Posterior cingulate gyrus (tissue), 11 donors: Measurements from ENCODE around the gene FZD4.
A peak's percentile ranks its signal among the peaks of the same experiment; 100 is the strongest.
"Not testable (repeated sequence)": the region's sequence is repeated elsewhere in the genome, so short reads cannot be mapped to it uniquely, and the experiment has no call there.

Source experiments
- DNase-seq, 10 donors: peaks; one replicate each; pipeline versions ENCODE4 v3.0.0 to v3.0.0-alpha.2; 2020 to 2021; ENCODE audit warnings: mixed read lengths in 3 of 10
- intact Hi-C: fragments of 100-400 bp; cut with DNase I; formaldehyde crosslinking; loops from one replicate; pipeline ENCODE4 v1.15.1; 2023

Gene FZD4

DNA sequence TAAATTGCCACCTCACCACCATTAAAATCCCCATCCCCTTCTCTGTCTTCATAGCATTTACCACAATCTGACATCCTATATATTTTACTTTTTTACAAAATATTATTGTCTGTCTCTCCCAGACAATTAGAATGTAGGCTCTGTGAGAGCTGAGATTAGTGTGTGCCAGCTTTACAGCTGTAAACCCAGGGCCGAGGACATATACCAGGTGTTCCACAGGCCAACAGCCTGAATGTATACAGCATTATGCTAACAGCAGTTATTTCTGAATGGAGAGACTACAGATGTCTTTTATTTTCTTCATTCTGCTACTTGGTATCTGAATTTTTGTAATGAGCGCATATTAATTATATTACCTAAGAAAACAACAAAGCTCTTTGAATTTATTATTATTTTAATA lies 36.7 kb downstream of the FZD4 start:
- no peak for DNase-seq
- intact Hi-C loops = loop anchor here (2.0 kb wide), 1 partner anchor 462 kb away; no protein-coding TSS in a partner anchor

DNA sequence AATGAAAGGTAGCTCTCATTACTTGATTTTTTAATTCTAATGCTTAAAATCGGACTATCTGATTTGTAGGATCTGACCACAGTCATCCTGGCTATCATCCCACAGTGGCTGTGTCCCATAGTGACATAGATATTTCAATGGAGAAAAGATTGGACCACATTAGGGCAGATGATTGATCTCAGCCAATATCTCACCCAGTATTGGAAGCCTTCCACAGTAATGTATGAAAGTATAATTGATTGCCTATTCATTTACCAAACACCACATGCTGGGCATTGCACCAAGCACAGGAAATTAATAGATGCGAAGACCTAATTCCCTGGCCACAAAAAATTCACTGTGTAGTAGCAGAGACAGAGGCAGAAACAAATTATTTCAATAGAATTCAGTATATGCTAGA lies 37.6 kb downstream of the FZD4 start:
- intact Hi-C loops = no loop called here
- no peak for DNase-seq

DNA sequence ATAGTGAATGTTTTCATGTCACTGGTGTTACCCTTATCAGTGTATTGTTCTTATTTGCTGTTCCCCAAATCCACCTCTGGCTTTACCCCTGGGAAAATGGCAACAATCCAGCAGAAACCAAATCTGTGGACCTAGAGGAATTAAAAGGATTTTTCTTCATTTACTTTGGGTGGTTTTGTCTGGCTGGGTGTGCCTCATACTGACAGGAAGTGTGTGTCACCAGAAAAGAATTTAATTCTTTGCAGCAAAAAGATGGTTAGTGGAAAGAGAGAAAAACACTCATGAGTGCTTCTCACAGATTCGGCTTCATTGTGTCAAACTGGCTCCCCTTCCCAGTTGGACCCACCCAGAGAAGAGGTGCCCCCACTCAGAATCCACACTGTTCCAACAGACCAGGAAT lies 38.9 kb downstream of the FZD4 start:
- intact Hi-C loops = no loop called here
- no peak for DNase-seq

DNA sequence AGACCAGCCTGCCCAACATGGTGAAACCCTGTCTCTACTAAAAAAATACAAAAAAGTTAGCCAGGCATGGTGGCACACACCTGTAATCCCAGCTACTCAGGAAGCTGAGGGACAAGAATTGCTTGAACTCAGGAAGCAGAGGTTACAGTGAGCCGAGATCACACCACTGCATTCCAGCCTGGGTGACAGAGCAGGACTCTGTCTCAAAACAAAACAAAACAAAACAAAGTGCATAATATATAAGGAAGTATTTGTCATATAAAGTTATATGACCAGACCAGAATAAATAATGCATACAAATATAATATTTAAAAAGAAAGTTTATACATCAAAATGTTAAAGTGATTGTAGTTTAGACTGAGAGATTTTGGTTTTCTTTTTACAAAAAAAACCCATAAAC lies 39.3 kb downstream of the FZD4 start:
- intact Hi-C loops, DNase-seq: not testable (repeated sequence)

DNA sequence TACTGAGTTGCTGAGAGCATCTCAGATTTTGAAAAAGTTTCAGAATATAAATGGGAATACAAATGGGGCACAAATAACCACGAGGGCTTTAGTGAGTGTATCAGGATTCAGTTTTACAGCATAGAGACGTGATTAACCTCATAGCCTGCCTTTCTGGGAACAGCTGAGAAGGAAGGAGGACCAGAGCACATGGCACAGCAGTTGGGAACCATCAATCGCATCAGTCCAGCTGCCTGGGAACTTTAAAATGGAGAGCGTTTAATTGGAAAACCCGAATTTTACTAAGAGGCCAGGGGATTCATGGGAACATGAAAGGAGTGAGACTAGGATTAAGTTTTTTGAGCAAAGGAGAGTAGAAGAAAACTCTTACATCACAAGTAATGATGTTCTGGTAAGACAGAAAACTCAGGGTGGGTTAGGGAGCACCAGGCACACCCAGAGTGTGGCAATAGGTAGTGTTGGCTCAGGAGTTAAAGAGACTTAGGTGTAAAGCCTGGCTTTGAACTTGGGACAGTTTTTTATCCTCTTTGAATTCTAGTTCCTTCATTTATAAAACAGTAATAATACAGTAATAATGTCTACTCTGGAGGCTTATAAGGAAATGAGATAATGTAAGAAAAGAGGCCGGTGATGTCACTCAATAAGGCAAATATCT lies 40.2 kb downstream of the FZD4 start:
- DNase-seq = no peak
- intact Hi-C loops = no loop called here

DNA sequence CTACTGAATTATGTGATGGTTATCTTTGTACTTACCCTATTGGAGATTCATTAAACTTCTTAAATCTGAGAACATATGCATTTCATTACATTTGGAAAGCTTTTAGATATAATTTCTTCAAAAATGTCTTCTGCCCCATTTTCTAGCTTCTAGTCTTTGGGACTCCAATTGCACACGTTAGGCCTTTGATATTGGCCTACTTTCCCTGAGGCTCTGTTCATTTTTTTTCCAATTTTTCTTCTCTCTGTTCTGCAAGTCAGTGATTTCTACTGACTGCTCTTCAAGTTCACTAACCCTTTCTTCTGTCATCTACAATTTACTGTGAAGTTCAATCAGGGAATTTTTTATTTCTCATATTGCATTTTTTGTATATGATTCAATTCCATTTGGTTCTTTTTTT lies 43.0 kb downstream of the FZD4 start:
- DNase-seq = no peak
- intact Hi-C loops = no loop called here

DNA sequence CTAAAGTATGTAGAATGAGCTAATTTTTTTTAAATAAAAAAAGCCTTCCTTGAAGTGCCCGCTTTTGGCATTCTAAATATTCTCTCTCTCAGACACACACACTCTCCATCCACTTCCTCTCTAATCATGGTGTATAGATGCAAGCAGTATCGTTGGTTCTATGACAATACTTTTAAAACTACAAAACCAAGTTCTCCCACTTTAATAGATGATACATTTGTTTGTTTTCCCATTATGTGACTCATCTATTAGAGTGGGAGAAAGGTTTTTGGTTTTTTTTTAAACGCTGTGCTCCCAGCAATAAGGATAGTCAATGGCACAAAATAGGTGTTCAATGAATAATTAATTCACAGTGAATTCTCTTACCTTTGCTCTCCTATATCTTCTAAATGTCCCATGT lies 44.6 kb downstream of the FZD4 start:
- intact Hi-C loops = no loop called here
- DNase-seq = no peak

DNA sequence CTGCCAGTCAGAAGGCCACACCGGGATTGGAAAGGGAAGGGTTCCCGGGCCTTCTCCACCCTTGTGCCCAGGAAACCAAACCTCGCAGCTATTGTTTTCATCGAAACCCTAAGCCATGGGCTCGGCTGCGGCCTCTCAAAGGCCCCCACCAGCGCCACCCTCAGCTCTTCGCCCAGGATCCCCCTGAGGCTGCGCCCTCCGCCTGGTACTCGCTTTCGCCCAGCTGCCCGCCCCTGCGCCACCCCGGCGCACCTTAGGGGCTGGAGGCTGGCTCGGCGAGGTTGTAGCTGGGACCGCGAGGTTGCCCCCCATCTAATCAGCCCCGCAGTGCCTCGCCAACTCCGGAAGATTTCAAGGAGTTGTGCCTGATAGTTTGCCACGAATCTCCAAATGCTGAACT lies 49.0 kb downstream of the FZD4 start:
- peak in 1 of 10 donors; percentile 62 for DNase-seq
- intact Hi-C loops = no loop called here

DNA sequence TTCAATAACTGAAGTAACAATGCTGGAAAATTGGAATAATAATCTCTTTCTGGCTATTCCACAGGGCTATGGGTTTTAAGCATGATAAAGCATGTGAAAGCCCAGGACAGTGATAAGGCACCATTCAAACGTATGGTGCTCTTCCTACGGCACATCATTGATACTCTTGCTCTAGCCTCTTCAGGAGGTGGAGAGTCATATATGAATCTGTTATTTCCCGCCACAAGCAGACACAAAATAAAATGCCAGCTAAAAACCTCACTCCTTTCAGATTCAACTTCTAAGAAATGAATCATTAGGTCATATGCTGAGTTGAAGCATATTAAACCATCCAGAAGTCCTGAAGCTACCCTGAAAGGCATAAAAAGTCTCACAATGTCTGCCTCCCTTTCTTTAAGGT lies 49.9 kb downstream of the FZD4 start:
- DNase-seq = no peak
- intact Hi-C loops = no loop called here

DNA sequence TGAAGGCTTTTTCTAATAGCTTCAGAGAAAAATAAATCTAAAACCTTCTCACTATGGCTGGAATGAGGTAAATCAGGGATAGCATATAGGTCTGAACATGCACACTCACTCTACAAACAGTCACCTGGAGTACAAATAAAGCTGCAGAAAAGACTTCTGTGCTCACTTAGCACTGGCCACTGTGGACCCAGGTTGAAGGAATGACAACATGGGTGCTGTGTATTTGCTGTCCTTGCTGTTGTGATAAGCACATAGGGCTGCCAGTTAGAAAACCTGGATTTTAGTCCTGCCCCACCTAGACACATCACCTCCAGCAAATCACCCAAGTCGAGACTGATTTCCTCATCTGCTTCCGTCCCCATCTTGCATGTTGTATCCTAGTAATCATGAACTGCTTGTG lies 51.2 kb downstream of the FZD4 start:
- DNase-seq = no peak
- intact Hi-C loops = no loop called here

DNA sequence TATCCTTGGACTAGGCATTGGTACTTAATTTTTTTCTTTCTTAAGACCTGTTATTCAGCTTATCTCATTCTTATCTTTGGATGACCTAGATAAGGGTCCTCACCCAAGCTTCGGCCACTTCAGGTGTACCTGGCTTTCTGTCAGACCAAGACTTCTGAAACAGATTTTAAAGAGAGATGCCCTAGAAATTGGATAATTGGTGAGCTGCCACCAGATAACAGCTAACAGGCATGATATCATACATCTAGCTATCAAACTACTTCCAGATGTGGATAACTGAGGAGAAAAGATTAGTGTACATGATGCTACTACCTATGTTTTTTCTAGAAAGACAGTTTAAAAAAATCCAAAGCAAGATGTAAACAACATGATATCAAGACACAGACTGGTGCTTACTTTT lies 52.9 kb downstream of the FZD4 start:
- DNase-seq = no peak
- intact Hi-C loops = no loop called here

DNA sequence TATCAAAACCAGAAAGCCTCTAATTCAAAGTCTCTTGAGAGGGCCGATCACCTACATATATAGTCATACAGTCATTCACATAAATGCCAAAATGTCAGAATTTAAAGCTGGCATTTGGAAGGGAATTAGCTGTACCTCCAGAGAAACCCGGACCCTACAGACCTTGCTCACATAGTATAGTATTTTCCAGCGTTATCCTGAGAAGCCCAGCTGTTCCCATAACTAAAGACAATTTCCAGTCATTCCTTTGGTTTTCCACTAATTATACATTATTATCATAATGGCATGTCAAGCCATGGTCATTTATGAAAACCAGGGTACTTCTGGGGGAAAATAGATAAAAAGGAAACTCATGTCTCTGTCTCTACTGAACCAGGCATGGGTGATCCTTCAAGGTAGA lies 53.6 kb downstream of the FZD4 start:
- no peak for DNase-seq
- intact Hi-C loops = no loop called here

DNA sequence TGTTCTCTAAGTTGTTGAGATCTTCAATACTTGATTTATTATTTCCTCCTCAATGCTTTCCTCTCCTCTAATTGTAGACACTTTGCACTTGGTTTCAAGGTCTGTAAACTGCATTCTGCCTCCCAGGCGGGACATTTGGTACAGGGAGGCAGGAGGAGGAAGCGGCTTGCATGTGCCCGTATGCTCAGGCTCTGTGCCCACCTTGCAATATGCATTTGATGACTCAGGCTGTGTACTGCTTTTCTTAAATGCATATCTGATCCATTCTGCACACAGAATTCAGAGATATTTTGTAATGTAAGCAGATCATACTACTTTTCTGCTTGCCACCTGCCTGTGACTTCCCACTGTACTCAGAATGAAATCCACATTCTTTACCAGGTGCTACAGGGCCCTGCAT lies 55.0 kb downstream of the FZD4 start:
- DNase-seq = no peak
- intact Hi-C loops = no loop called here

DNA sequence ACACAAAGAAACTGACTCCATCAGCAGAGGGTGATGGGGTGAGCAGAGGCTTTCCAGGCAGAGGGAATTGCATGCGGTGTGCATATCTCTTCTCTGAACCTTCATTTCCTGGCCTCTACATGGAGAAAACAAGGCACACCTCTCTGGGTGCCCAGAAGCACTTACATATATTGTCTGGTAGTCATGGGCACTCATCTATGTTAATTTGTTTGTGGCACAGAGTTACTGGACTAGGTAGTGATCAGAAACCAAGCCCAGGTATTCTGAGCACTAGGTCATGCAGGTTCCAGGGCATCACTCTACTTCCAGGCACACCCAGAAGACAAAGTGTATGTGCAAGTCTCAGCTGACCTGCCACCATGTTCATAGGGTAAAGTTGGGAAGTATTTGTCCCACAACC lies 56.5 kb downstream of the FZD4 start:
- no peak for DNase-seq
- intact Hi-C loops = no loop called here

DNA sequence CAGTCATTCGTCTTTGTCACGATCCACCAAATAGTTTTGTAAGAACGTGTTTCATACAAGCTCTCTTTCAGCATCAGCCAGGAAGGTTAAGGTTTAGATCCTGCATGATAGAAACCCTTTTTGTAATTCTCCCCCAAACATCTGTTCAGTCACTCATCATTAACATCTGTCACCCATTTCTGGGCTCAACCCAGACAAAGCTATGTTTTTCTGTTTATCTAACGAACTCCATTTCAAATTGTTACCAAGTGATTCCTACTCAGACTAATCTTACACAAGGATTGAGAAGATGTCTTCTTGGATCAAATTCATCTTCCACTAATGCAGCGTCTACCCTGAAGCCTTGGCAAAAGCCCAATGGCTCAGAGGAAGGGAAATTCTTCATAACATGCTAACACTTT lies 58.8 kb downstream of the FZD4 start:
- intact Hi-C loops = no loop called here
- no peak for DNase-seq
